AG10803 (cell line): ENCODE data around the gene ITGA7.
A peak's percentile ranks its signal among the peaks of the same experiment; 100 is the strongest.

ENCODE experiments used
- DNase-seq: peaks from one replicate; pipeline ENCODE4 v3.0.0; 2010; ENCODE audit warnings: low read depth
- H3K4me3 ChIP-seq: 2 replicates; pipeline ENCODE4 v1.5.1; 2011; ENCODE audit warnings: mild to moderate bottlenecking, low read length, control low read depth
- CTCF ChIP-seq: conservative IDR thresholded peaks from 2 replicates; pipeline ENCODE4 v1.5.1; 2011; ENCODE audit warnings: mild to moderate bottlenecking, low read length, control low read depth, inconsistent platforms

ITGA7 gene

GRCh38 chr12:55745361-55746173 is 37.9 kb upstream of the ITGA7 start:
- TF ChIP-seq CTCF, result no peak
- H3K4me3 ChIP-seq, result peak overlapping the region; percentile 15; the same call in 1 of the 2 replicates
- no peak for DNase-seq

- DNase-seq, result no peak
- TF ChIP-seq CTCF, result no peak
- H3K4me3 ChIP-seq, result peak overlapping the region; percentile 74
Measured at GRCh38 chr12:55744340-55745030, 36.8 kb upstream of the ITGA7 start.

- TF ChIP-seq CTCF, result 0 out of 2 replicates have a peak, but pooled peaks have one; percentile 5
- peak overlapping the region; percentile 74 for H3K4me3 ChIP-seq
- DNase-seq, result peak; percentile 66
Measured at GRCh38 chr12:55743406-55744339, 36.0 kb upstream of the ITGA7 start.

- peak; percentile 63 for DNase-seq
- TF ChIP-seq CTCF, result no peak
Measured at GRCh38 chr12:55742719-55743405, 35.2 kb upstream of the ITGA7 start, which contains the start of gene GDF11. TSS of gene GDF11 (plus strand) at chr12:55743122. CDS start at chr12:55743317, 195 bp downstream.

GRCh38 chr12:55741931-55742680 is 34.4 kb upstream of the ITGA7 start:
- H3K4me3 ChIP-seq, result peak overlapping the region; percentile 48
- TF ChIP-seq CTCF, result no peak
- DNase-seq, result no peak

More at GRCh38 chr12:55742719-55743405, 35.2 kb upstream of the ITGA7 start, which contains the start of gene GDF11:
- H3K4me3 ChIP-seq, result peak within 1 kb of the TSS; percentile 74

GRCh38 chr12:55739025-55739378 is 31.3 kb upstream of the ITGA7 start:
- no peak for TF ChIP-seq CTCF
- H3K4me3 ChIP-seq, result no peak overlapping the region
- no peak for DNase-seq
